Loucy (cell line): ENCODE data around the gene CNDP2.

ENCODE experiments used
- H2AFZ ChIP-seq: fragments of 200-600 bp; sonication (generic); 2 replicates; pipeline ENCODE4 v1.6.0; 2016; ENCODE audit warnings: antibody characterized with exemption, mild to moderate bottlenecking, low read length, moderate library complexity
- H3F3A ChIP-seq: fragments of 200-600 bp; 2 replicates; pipeline ENCODE4 v1.6.0; 2016; ENCODE audit warnings: antibody characterized with exemption, low read depth, mild to moderate bottlenecking
- H3K27me3 ChIP-seq: fragments of 200-600 bp; sonication (generic); 2 replicates; pipeline ENCODE4 v1.6.1; 2014; ENCODE audit warnings: low read length, mild to moderate bottlenecking; ENCODE audit not compliant: insufficient read depth, poor library complexity, severe bottlenecking
- H3K36me3 ChIP-seq: fragments of 200-600 bp; sonication (generic); 2 replicates; pipeline ENCODE4 v1.6.1; 2016; ENCODE audit warnings: low read length; ENCODE audit not compliant: insufficient read depth
- H3K4me1 ChIP-seq: fragments of 200-600 bp; sonication (generic); 2 replicates; pipeline ENCODE4 v1.5.1; 2014; ENCODE audit warnings: low read length, mild to moderate bottlenecking; ENCODE audit not compliant: insufficient read depth, poor library complexity, severe bottlenecking
- H3K4me2 ChIP-seq: fragments of 200-600 bp; sonication (generic); 2 replicates; pipeline ENCODE4 v1.6.0; 2014; ENCODE audit warnings: antibody characterized with exemption, low read length, low read depth, mild to moderate bottlenecking; ENCODE audit not compliant: poor library complexity, severe bottlenecking
- H3K4me3 ChIP-seq: fragments of 200-600 bp; sonication (generic); 2 replicates; pipeline ENCODE4 v1.5.1; 2014; ENCODE audit warnings: low read length, mild to moderate bottlenecking, mixed read lengths; ENCODE audit not compliant: poor library complexity, severe bottlenecking
- H3K79me2 ChIP-seq: fragments of 200-600 bp; sonication (generic); 2 replicates; pipeline ENCODE4 v1.6.1; 2014; ENCODE audit warnings: low read length; ENCODE audit not compliant: insufficient read depth
- H3K9ac ChIP-seq: fragments of 200-600 bp; sonication (generic); 2 replicates; pipeline ENCODE4 v1.6.0; 2014; ENCODE audit warnings: mild to moderate bottlenecking, low read depth, low read length, moderate library complexity; ENCODE audit not compliant: poor library complexity, severe bottlenecking
- H3K9me2 ChIP-seq: fragments of 200-600 bp; sonication (generic); replicated peaks from 2 replicates; pipeline ENCODE4 v1.6.1; 2016; ENCODE audit warnings: low read depth, low read length, mixed read lengths
- H3K9me3 ChIP-seq: fragments of 200-600 bp; sonication (generic); 2 replicates; pipeline ENCODE4 v1.6.1; 2014; ENCODE audit warnings: mild to moderate bottlenecking, antibody characterized with exemption, low read length, low read depth; ENCODE audit not compliant: insufficient read depth
- H4K20me1 ChIP-seq: fragments of 200-600 bp; sonication (generic); 2 replicates; pipeline ENCODE4 v1.6.0; 2014; ENCODE audit warnings: antibody characterized with exemption, low read length, mild to moderate bottlenecking; ENCODE audit not compliant: insufficient read depth, poor library complexity, severe bottlenecking
- CTCF ChIP-seq: fragments of 200-600 bp; sonication (generic); conservative IDR thresholded peaks from 2 replicates; pipeline ENCODE4 v1.5.1; 2014; ENCODE audit warnings: mild to moderate bottlenecking, antibody characterized with exemption, low read length
- EZH2phosphoT487 ChIP-seq: fragments of 200-600 bp; IDR thresholded peaks from 2 replicates; pipeline ENCODE4 v1.6.1; 2018; ENCODE audit warnings: antibody characterized with exemption, mild to moderate bottlenecking, moderate library complexity, borderline replicate concordance

The CNDP2 gene

GRCh38 chr18:74505776-74506175 is 9.6 kb downstream of the CNDP2 start:
- Histone ChIP-seq H2AFZ (no peak overlapping the region), H3K4me2 (no peak overlapping the region), H3K4me3 (no peak overlapping the region), H3K36me3 (peaks cover 82% of the 10 kb centered on the region), H3K27me3 (no peaks in the 10 kb centered on the region), H3K9me2 (no peaks in the 10 kb centered on the region), H4K20me1 (no peaks in the 10 kb centered on the region), H3K9me3 (no peaks in the 10 kb centered on the region), H3K4me1 (no peaks in the 10 kb centered on the region), H3K79me2 (0 out of 2 replicates have a peak, but pooled peaks cover 4% of the 10 kb centered on the region), H3K9ac (no peak overlapping the region), H3F3A (no peaks in the 10 kb centered on the region)
- TF ChIP-seq CTCF (no peak), EZH2phosphoT487 (no peak)

GRCh38 chr18:74506448-74507084 is 10.4 kb downstream of the CNDP2 start:
- TF ChIP-seq CTCF (no peak), EZH2phosphoT487 (no peak)
- Histone ChIP-seq H4K20me1 (no peaks in the 10 kb centered on the region), H3K36me3 (peaks cover 81% of the 10 kb centered on the region; the same call in 1 of the 2 replicates), H3K27me3 (no peaks in the 10 kb centered on the region), H3K4me1 (no peaks in the 10 kb centered on the region), H3F3A (no peaks in the 10 kb centered on the region), H3K4me2 (no peak overlapping the region), H3K9ac (no peak overlapping the region), H3K9me2 (no peaks in the 10 kb centered on the region), H3K4me3 (no peak overlapping the region), H3K79me2 (0 out of 2 replicates have a peak, but pooled peaks cover 4% of the 10 kb centered on the region), H2AFZ (no peak overlapping the region), H3K9me3 (no peaks in the 10 kb centered on the region)

GRCh38 chr18:74507097-74507881 is 11.1 kb downstream of the CNDP2 start:
- Histone ChIP-seq H3K9me2 (no peaks in the 10 kb centered on the region), H3F3A (no peaks in the 10 kb centered on the region), H3K27me3 (no peaks in the 10 kb centered on the region), H2AFZ (no peak overlapping the region), H3K4me3 (no peak overlapping the region), H3K36me3 (peaks cover 81% of the 10 kb centered on the region; the same call in 1 of the 2 replicates), H3K9ac (no peak overlapping the region), H3K4me2 (no peak overlapping the region), H3K9me3 (no peaks in the 10 kb centered on the region), H3K79me2 (0 out of 2 replicates have a peak, but pooled peaks cover 4% of the 10 kb centered on the region), H4K20me1 (no peaks in the 10 kb centered on the region), H3K4me1 (no peaks in the 10 kb centered on the region)
- TF ChIP-seq CTCF (no peak), EZH2phosphoT487 (no peak)
